CD4-positive, CD25-positive, alpha-beta regulatory T cell (primary cell): ENCODE results near the gene CPN2. TPM values are rescaled to one million over a fixed set of nuclear protein-coding genes. Genes with fewer than 3 reads are reported as not detected.
A peak's percentile ranks its signal among the peaks of the same experiment; 100 is the strongest.

Experiments
- ATAC-seq, 2 donors: fragments of 150-1000 bp; cut with Tn5 transposase; one replicate each; pipeline ENCODE4 v1.10.0; 2021; ENCODE audit warnings: low read depth in 2 of 2, moderate number of reproducible peaks in 2 of 2, moderate library complexity in 1 of 2
- DNase-seq, 3 donors: peaks; one replicate each; pipeline versions ENCODE4 v3.0.0 to v3.0.0-alpha.2; 2012 to 2022; ENCODE audit warnings: mixed read lengths in 1 of 3
- H3K27ac ChIP-seq: one replicate; pipeline ENCODE4 v1.7.0; 2013; ENCODE audit warnings: mild to moderate bottlenecking, low read length; ENCODE audit not compliant: insufficient read depth, poor library complexity, severe bottlenecking
- H3K27me3 ChIP-seq: one replicate; pipeline ENCODE4 v1.7.0; 2013; ENCODE audit warnings: low read length; ENCODE audit not compliant: control insufficient read depth, insufficient read depth
- H3K36me3 ChIP-seq: one replicate; pipeline ENCODE4 v1.7.0; 2013; ENCODE audit warnings: mild to moderate bottlenecking, low read length, moderate library complexity; ENCODE audit not compliant: control insufficient read depth, insufficient read depth
- H3K4me1 ChIP-seq: 2 replicates; pipeline ENCODE4 v1.7.0; 2013; ENCODE audit warnings: mild to moderate bottlenecking, low read length; ENCODE audit not compliant: insufficient read depth, control insufficient read depth, poor library complexity, severe bottlenecking
- H3K4me3 ChIP-seq: one replicate; pipeline ENCODE4 v1.7.0; 2013; ENCODE audit warnings: low read depth, mild to moderate bottlenecking, low read length, moderate library complexity
- H3K9me3 ChIP-seq, 2 experiments: 1 replicate in 1 of 2; 2 replicates in 1 of 2; pipeline ENCODE4 v1.7.0; 2013; ENCODE audit warnings: low read length in 2 of 2, mild to moderate bottlenecking in 1 of 2, moderate library complexity in 1 of 2; ENCODE audit not compliant: control insufficient read depth in 2 of 2
- H3K27ac Mint-ChIP-seq, 3 donors: one replicate each; pipeline ENCODE4 v1.8.0; 2020 to 2022; ENCODE audit warnings: mild to moderate bottlenecking in 3 of 3, mixed read lengths in 3 of 3, moderate library complexity in 2 of 3
- H3K27me3 Mint-ChIP-seq: one replicate; pipeline ENCODE4 v1.8.0; 2022; ENCODE audit warnings: mild to moderate bottlenecking, mixed read lengths
- H3K36me3 Mint-ChIP-seq: one replicate; pipeline ENCODE4 v1.8.0; 2020; ENCODE audit warnings: mixed read lengths
- H3K4me1 Mint-ChIP-seq, 4 donors: one replicate each; pipeline ENCODE4 v1.8.0; 2020 to 2022; ENCODE audit warnings: mixed read lengths in 4 of 4, mild to moderate bottlenecking in 1 of 4
- H3K4me3 Mint-ChIP-seq, 4 donors: one replicate each; pipeline ENCODE4 v1.8.0; 2020 to 2022; ENCODE audit warnings: mild to moderate bottlenecking in 4 of 4, mixed read lengths in 4 of 4, moderate library complexity in 3 of 4
- H3K9me3 Mint-ChIP-seq, 7 donors: one replicate each; pipeline ENCODE4 v1.8.0; 2020 to 2022; ENCODE audit warnings: mixed read lengths in 7 of 7, mild to moderate bottlenecking in 3 of 7, moderate library complexity in 2 of 7
- polyA plus RNA-seq, 4 donors: library from polyadenylated mRNA; unstranded; fragments of 300-500 nt; fragmentation: Illumina TruSeq; gene quantifications; one replicate each; pipeline ENCODE4 v1.2.3, GENCODE V29; 2021
- total RNA-seq: library from RNA; stranded (reverse); gene quantifications from one replicate; pipeline ENCODE4 v1.2.3, GENCODE V29; 2022

Gene CPN2
- total and polyA plus RNA-seq, 5 donors from 2014 or later, result not detected

GRCh38 chr3:194315088-194315964, 35.8 kb downstream of the CPN2 start:
- Mint-ChIP-seq H3K4me1 (peaks cover 0 to 28% (median 9%) of the 10 kb centered on the region in 4 donors), H3K4me3 (peak overlapping the region; percentile 73 to 84 (median 82)), H3K27me3 (peaks cover 23% of the 10 kb centered on the region), H3K36me3 (peaks cover 5% of the 10 kb centered on the region), H3K9me3 (peaks cover 0 to 13% (median 5%) of the 10 kb centered on the region in 7 donors), H3K27ac (peak overlapping the region in 2 of 3 donors; percentile 84 to 91)
- H3K36me3 ChIP-seq, result no peaks in the 10 kb centered on the region
- peaks cover 11% of the 10 kb centered on the region for H3K27me3 ChIP-seq
- DNase-seq, result peak; percentile 68 to 87 (median 82)
- no peak overlapping the region for H3K27ac ChIP-seq
- H3K4me1 ChIP-seq, result peaks cover 14% of the 10 kb centered on the region
- H3K4me3 ChIP-seq, result peak overlapping the region; percentile 67
- peak; percentile 83 to 88 for ATAC-seq
- H3K9me3 ChIP-seq, result peaks cover 5 to 9% of the 10 kb centered on the region in 2 experiments

- Mint-ChIP-seq H3K9me3 (peaks cover 0 to 8% (median 4%) of the 10 kb centered on the region in 7 donors), H3K4me1 (peaks cover 2 to 30% (median 11%) of the 10 kb centered on the region in 4 donors), H3K27ac (peak overlapping the region in 2 of 3 donors; percentile 84 to 91), H3K36me3 (peaks cover 5% of the 10 kb centered on the region), H3K27me3 (peaks cover 23% of the 10 kb centered on the region), H3K4me3 (peak overlapping the region in 3 of 4 donors; percentile 12 to 73 (median 68))
- H3K4me3 ChIP-seq, result no peak overlapping the region
- ATAC-seq (no peak), DNase-seq (no peak)
- H3K9me3 ChIP-seq, result peaks cover 5 to 9% of the 10 kb centered on the region in 2 experiments
- H3K4me1 ChIP-seq, result peaks cover 14% of the 10 kb centered on the region
- H3K27ac ChIP-seq, result no peak overlapping the region
- H3K27me3 ChIP-seq, result peaks cover 11% of the 10 kb centered on the region
- no peaks in the 10 kb centered on the region for H3K36me3 ChIP-seq
These were observed 36.6 kb downstream of the CPN2 start for GRCh38 chr3:194314388-194315068.

- ATAC-seq (no peak), DNase-seq (no peak)
- H3K4me1 Mint-ChIP-seq, result peaks cover 9 to 38% (median 18%) of the 10 kb centered on the region in 4 donors
- Histone ChIP-seq H3K27ac (no peak overlapping the region), H3K9me3 (peaks cover 1 to 5% of the 10 kb centered on the region in 2 experiments), H3K4me1 (peaks cover 14% of the 10 kb centered on the region), H3K27me3 (peaks cover 10% of the 10 kb centered on the region), H3K4me3 (no peak overlapping the region), H3K36me3 (no peaks in the 10 kb centered on the region)
- peak overlapping the region in 2 of 4 donors; percentile 52 to 68 for H3K4me3 Mint-ChIP-seq
- no peak overlapping the region for H3K27ac Mint-ChIP-seq
- H3K27me3 Mint-ChIP-seq, result peaks cover 23% of the 10 kb centered on the region
- peaks cover 0 to 5% (median 0%) of the 10 kb centered on the region in 7 donors for H3K9me3 Mint-ChIP-seq
- H3K36me3 Mint-ChIP-seq, result no peaks in the 10 kb centered on the region
These were observed 37.4 kb downstream of the CPN2 start for GRCh38 chr3:194313560-194314387.

DNA sequence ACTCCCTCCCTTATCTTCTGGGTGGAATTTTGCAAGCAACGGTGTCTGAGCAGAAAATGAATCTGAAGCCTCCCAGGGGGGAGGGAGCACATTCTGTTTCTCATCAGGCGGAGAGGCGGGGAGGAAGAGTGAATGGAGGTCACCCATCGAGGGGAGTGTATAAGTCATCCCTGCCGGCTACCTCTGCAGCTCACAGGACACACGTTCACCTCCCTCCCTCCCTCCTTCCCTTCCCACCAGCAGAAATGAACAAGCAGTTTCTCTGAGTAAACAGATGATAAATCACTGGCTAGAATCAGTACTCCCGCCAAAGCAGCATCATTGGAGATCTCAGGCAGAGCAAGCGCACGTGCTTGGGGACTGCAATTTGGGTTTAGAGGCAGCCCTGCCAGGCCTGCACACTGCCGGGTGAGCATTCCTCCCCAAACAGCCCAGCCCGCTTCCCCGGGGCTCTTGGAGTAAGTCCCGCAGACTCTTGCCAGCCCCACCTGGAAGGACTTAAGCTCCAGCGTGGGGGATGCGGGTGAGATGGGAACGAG, 38.3 kb downstream of the CPN2 start:
- peaks cover 23% of the 10 kb centered on the region for H3K27me3 Mint-ChIP-seq
- peak overlapping the region in 1 of 4 donors; percentile 24 for H3K4me3 Mint-ChIP-seq
- H3K4me1 Mint-ChIP-seq, result peaks cover 10 to 47% (median 23%) of the 10 kb centered on the region in 4 donors

DNA sequence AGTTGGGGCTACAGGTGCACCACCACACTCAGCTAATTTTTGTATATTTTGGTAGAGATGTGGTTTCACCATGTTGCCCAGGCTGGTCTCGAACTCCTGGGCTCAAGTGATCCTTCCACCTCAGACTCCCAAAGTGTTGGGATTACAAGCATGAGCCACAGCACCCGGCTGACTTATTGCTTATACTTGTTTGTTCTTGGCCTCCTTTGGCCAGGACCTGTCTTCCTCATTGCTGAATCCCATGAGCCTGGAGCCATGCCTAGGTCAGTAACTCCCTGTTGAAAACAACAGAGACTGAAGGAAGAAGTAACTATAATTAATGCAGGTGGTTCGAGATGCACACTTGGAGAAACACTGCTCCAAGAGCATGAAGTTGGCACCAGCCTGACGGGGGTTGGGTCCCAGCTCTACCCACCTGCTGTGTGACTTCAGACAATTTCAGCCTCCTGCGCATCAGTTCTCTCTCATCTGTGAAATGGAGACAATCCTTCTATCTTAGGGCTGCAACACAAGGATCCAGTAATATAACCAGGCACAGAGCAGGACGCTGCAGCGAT, 38.9 kb downstream of the CPN2 start:
- Histone ChIP-seq H3K4me1 (peaks cover 24% of the 10 kb centered on the region), H3K27ac (no peak overlapping the region), H3K36me3 (no peaks in the 10 kb centered on the region), H3K9me3 (no peaks in the 10 kb centered on the region), H3K27me3 (peaks cover 8% of the 10 kb centered on the region), H3K4me3 (no peak overlapping the region)
- Mint-ChIP-seq H3K4me3 (peak overlapping the region in 1 of 4 donors; percentile 24), H3K27ac (peak overlapping the region in 1 of 3 donors; percentile 36), H3K9me3 (peaks cover 0 to 2% (median 0%) of the 10 kb centered on the region in 7 donors), H3K4me1 (peaks cover 15 to 52% (median 28%) of the 10 kb centered on the region in 4 donors), H3K36me3 (no peaks in the 10 kb centered on the region), H3K27me3 (peaks cover 21% of the 10 kb centered on the region)
- no peak for ATAC-seq
- no peak for DNase-seq

More for the DNA sequence above, 38.3 kb downstream of the CPN2 start:
- Histone ChIP-seq H3K27me3 (peaks cover 9% of the 10 kb centered on the region), H3K36me3 (no peaks in the 10 kb centered on the region), H3K4me1 (peaks cover 18% of the 10 kb centered on the region), H3K4me3 (no peak overlapping the region), H3K27ac (no peak overlapping the region), H3K9me3 (no peaks in the 10 kb centered on the region)
- H3K9me3 Mint-ChIP-seq, result peaks cover 0 to 5% (median 0%) of the 10 kb centered on the region in 7 donors
- DNase-seq (no peak), ATAC-seq (no peak)
- H3K36me3 Mint-ChIP-seq, result no peaks in the 10 kb centered on the region
- H3K27ac Mint-ChIP-seq, result peak overlapping the region in 1 of 3 donors; percentile 36

DNA sequence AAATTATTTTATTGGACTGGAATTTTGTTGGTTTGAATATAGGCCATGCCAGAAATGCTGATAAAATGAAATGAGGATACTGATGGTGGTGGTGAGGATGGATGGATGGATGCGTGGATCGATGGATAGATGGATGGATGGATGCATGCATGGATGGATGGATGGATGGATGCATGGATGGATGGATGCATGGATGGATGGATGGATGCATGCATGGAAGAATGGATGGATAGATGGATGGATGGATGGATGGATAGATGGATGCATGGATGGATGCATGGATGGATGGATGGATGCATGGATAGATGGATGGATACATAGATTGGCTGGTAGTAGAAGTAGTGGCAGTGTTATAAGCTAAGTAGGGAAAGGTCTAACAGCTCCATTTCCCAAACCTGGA, 40.1 kb downstream of the CPN2 start:
- peak overlapping the region in 1 of 4 donors; percentile 25 for H3K4me3 Mint-ChIP-seq
- H3K36me3 ChIP-seq, result no peaks in the 10 kb centered on the region
- peak overlapping the region in 1 of 3 donors; percentile 15 for H3K27ac Mint-ChIP-seq
- H3K27me3 ChIP-seq, result no peaks in the 10 kb centered on the region
- no peak overlapping the region for H3K27ac ChIP-seq
- H3K4me1 Mint-ChIP-seq, result peaks cover 24 to 60% (median 35%) of the 10 kb centered on the region in 4 donors
- H3K36me3 Mint-ChIP-seq, result no peaks in the 10 kb centered on the region
- no peak for ATAC-seq
- peaks cover 34% of the 10 kb centered on the region for H3K4me1 ChIP-seq
- peaks cover 8% of the 10 kb centered on the region for H3K27me3 Mint-ChIP-seq
- DNase-seq, result no peak
- peaks cover 0 to 1% (median 0%) of the 10 kb centered on the region in 7 donors for H3K9me3 Mint-ChIP-seq
- no peak overlapping the region for H3K4me3 ChIP-seq
- H3K9me3 ChIP-seq, result no peaks in the 10 kb centered on the region
